ENCODE results near the gene STXBP2.

The STXBP2 gene

GRCh38 chr19:7633698-7634097 is 3.2 kb upstream of the STXBP2 start, which contains the start of gene PCP2:
Gene PCP2 (minus strand): TSS chr19:7633719. CDS start chr19:7633457, 262 bp downstream.
- TF ChIP-seq SCRT2 (tag by site-specific recombination; IDR thresholded peaks at IDR 0.05): no peak
- no peak for TF ChIP-seq ZNF292 (tag by site-specific recombination; IDR thresholded peaks at IDR 0.05; ENCODE audit: borderline replicate concordance, low read depth)
- TF ChIP-seq ZNF555 (tag by site-specific recombination; conservative IDR thresholded peaks at IDR 0.05): no peak
- no peak for TF ChIP-seq ZNF23 (tag by site-specific recombination; IDR thresholded peaks at IDR 0.05; ENCODE audit: borderline replicate concordance)
- Histone ChIP-seq H3K9me3 (ENCODE audit: control insufficient read depth, insufficient read depth, low read depth, low read length) (no peaks in the 10 kb centered on the region), H3K4me1 (ENCODE audit: control insufficient read depth, insufficient read depth, low read length) (peaks cover 4% of the 10 kb centered on the region; the same call in 1 of the 2 replicates), H3K27ac (ENCODE audit: extremely low read depth, low read depth, low read length) (no peak within 1 kb of the TSS), H3K4me3 (ENCODE audit: low read depth, low read length) (no peak within 1 kb of the TSS), H3K36me3 (ENCODE audit: control insufficient read depth in 2 of 2, insufficient read depth in 1 of 2, low read length in 2 of 2) (peaks cover 0 to 9% of the 10 kb centered on the region in 2 experiments; a peak in 1 of 3 replicates)
- ChIA-PET CTCF (interaction anchor here (0.6 to 0.7 kb wide), 2 partner anchors 9 to 166 kb away, joined by 3 read pairs; no protein-coding TSS in a partner anchor), POLR2A (interaction anchor here (0.7 to 1.1 kb wide), 3 partner anchors 9 to 65 kb away, joined by 3 to 4 read pairs (median 3); no protein-coding TSS in a partner anchor)

DNA sequence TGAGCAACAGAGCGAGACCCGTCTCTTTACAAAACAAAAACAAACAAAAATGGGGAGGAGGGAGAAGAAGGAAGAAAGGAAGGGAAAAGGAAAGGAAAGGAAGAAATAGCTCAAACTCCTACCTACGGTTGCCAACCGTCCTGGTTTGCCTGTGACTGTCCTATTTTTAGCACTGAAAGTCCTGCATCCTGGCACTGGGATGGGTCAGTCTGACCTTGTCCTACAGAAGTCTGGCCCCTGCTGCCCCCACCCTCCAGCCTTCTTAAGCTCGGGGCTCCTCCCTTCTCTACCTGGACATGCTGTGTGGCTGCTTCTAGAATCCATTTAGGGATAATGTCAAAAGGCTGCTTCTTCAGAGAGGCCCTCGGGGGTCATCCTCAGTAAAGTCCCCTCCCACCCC is 1.2 kb upstream of the STXBP2 start:
- Histone ChIP-seq H3K27ac (ENCODE audit: extremely low read depth, low read depth, low read length) (no peak overlapping the region), H3K9me3 (ENCODE audit: control insufficient read depth, insufficient read depth, low read depth, low read length) (no peaks in the 10 kb centered on the region), H3K4me1 (ENCODE audit: control insufficient read depth, insufficient read depth, low read length) (peaks cover 1% of the 10 kb centered on the region; the same call in 1 of the 2 replicates), H3K36me3 (ENCODE audit: control insufficient read depth in 2 of 2, insufficient read depth in 1 of 2, low read length in 2 of 2) (peaks cover 7 to 18% of the 10 kb centered on the region in 2 experiments; a peak in 2 of 3 replicates), H3K4me3 (ENCODE audit: low read depth, low read length) (no peak overlapping the region)
- ChIA-PET CTCF (interaction anchor here (0.6 to 0.7 kb wide), 2 partner anchors 175 to 264 kb away, joined by 3 read pairs; no protein-coding TSS in a partner anchor), POLR2A (interaction anchor here (0.6 to 1.1 kb wide), 4 partner anchors 8 to 1513 kb away, joined by 3 to 4 read pairs (median 3); partner anchors contain the start of gene TRAPPC5)
- TF ChIP-seq ZNF221 (tag by site-specific recombination; IDR thresholded peaks at IDR 0.05; ENCODE audit: borderline replicate concordance): no peak
- peak; percentile 57 for TF ChIP-seq ZNF366 (tag by site-specific recombination; conservative IDR thresholded peaks at IDR 0.05)
- TF ChIP-seq ZNF274 (IDR thresholded peaks at IDR 0.05; ENCODE audit: low read length): no peak
- no peak for TF ChIP-seq ZNF274 (tag by site-specific recombination; IDR thresholded peaks at IDR 0.05; ENCODE audit: borderline replicate concordance)
- no peak for TF ChIP-seq ZNF248 (tag by site-specific recombination; IDR thresholded peaks at IDR 0.05)

DNA sequence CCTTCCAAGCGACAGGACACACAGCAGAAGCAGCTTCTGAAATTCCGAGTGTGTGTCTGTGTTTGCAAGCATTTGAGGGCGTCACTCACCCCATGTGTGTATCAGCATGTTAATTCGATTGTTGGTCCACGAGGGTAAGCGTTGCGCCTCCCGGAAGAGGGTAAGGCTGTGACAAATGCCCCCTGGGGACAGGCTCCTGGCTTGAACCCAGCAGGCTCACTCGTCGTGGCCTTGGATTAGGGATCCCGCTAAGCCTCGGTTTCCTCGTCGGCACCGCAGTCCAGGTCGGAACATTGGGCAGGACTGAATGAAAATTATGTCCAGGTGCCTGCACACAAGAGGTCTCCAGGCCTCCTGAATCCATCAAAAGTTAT is 606 bp upstream of the STXBP2 start:
- Histone ChIP-seq H3K9me3 (ENCODE audit: control insufficient read depth, insufficient read depth, low read depth, low read length) (no peaks in the 10 kb centered on the region), H3K27ac (ENCODE audit: extremely low read depth, low read depth, low read length) (no peak overlapping the region; the same call in 1 of the 2 replicates), H3K36me3 (ENCODE audit: control insufficient read depth in 2 of 2, insufficient read depth in 1 of 2, low read length in 2 of 2) (peaks cover 7 to 18% of the 10 kb centered on the region in 2 experiments; a peak in 2 of 3 replicates), H3K4me1 (ENCODE audit: control insufficient read depth, insufficient read depth, low read length) (no peaks in the 10 kb centered on the region), H3K4me3 (ENCODE audit: low read depth, low read length) (no peak overlapping the region; the same call in 1 of the 2 replicates)
- CTCF ChIA-PET: no interaction called here
- POLR2A ChIA-PET: interaction anchor here (0.6 kb wide), 1 partner anchor 138 kb away, joined by 3 read pairs; no protein-coding TSS in a partner anchor
- TF ChIP-seq SALL2 (tag by site-specific recombination; IDR thresholded peaks at IDR 0.05; ENCODE audit: borderline replicate concordance) (no peak), FEZF1 (tag by site-specific recombination; IDR thresholded peaks at IDR 0.05) (no peak), AEBP2 (tag by site-specific recombination; IDR thresholded peaks at IDR 0.05; ENCODE audit: borderline replicate concordance) (no peak), ZBTB48 (tag by site-specific recombination; IDR thresholded peaks at IDR 0.05) (no peak), ZNF664 (tag by site-specific recombination; IDR thresholded peaks at IDR 0.05) (no peak), ZFP3 (tag by site-specific recombination; IDR thresholded peaks at IDR 0.05; ENCODE audit: low read depth) (no peak), KLF8 (tag by site-specific recombination; IDR thresholded peaks at IDR 0.05) (no peak), ZNF239 (tag by site-specific recombination; IDR thresholded peaks at IDR 0.05) (no peak), ZNF146 (tag by site-specific recombination; IDR thresholded peaks at IDR 0.05) (no peak), CTCF (tag by site-specific recombination; IDR thresholded peaks at IDR 0.05) (no peak), ZNF248 (tag by site-specific recombination; IDR thresholded peaks at IDR 0.05) (no peak), ZNF791 (tag by site-specific recombination; IDR thresholded peaks at IDR 0.05) (no peak)
- TF ChIP-seq, protein P1, sequence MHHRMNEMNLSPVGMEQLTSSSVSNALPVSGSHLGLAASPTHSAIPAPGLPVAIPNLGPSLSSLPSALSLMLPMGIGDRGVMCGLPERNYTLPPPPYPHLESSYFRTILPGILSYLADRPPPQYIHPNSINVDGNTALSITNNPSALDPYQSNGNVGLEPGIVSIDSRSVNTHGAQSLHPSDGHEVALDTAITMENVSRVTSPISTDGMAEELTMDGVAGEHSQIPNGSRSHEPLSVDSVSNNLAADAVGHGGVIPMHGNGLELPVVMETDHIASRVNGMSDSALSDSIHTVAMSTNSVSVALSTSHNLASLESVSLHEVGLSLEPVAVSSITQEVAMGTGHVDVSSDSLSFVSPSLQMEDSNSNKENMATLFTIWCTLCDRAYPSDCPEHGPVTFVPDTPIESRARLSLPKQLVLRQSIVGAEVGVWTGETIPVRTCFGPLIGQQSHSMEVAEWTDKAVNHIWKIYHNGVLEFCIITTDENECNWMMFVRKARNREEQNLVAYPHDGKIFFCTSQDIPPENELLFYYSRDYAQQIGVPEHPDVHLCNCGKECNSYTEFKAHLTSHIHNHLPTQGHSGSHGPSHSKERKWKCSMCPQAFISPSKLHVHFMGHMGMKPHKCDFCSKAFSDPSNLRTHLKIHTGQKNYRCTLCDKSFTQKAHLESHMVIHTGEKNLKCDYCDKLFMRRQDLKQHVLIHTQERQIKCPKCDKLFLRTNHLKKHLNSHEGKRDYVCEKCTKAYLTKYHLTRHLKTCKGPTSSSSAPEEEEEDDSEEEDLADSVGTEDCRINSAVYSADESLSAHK (tag by site-specific recombination; IDR thresholded peaks at IDR 0.05): no peak
- TF ChIP-seq, protein P2, sequence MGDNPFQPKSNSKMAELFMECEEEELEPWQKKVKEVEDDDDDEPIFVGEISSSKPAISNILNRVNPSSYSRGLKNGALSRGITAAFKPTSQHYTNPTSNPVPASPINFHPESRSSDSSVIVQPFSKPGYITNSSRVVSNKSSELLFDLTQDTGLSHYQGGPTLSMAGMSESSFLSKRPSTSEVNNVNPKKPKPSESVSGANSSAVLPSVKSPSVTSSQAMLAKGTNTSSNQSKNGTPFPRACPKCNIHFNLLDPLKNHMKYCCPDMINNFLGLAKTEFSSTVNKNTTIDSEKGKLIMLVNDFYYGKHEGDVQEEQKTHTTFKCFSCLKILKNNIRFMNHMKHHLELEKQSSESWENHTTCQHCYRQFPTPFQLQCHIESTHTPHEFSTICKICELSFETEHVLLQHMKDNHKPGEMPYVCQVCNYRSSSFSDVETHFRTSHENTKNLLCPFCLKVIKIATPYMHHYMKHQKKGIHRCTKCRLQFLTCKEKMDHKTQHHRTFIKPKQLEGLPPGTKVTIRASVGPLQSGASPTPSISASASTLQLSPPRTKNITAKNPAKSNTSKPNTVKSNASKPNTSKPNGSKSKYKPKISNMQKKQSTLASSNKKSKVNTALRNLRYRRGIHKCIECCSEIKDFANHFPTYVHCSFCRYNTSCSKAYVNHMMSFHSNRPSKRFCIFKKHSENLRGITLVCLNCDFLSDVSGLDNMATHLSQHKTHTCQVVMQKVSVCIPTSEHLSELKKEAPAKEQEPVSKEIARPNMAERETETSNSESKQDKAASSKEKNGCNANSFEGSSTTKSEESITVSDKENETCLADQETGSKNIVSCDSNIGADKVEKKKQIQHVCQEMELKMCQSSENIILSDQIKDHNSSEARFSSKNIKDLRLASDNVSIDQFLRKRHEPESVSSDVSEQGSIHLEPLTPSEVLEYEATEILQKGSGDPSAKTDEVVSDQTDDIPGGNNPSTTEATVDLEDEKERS (tag by site-specific recombination; IDR thresholded peaks at IDR 0.05): no peak
